K562 (cell line): Measurements from ENCODE around the gene FLOT2. TPM values are rescaled to one million over a fixed set of nuclear protein-coding genes. Genes with fewer than 3 reads are reported as not detected.

Experiments
- ATAC-seq: fragments of 200-7000 bp; cut with Tn5 transposase; 3 replicates; pipeline ENCODE4 v1.9.1; 2020; ENCODE audit warnings: moderate library complexity
- BruUV-seq: library from RNA; stranded (reverse); fragments of 400-500 nt; replicated peaks from 2 replicates; lab custom pipeline; 2021; lab: Mats Ljungman, UMichigan
- CTCF ChIA-PET: fragments of 300-600 bp; formaldehyde crosslinking; extraction: SDS; loops from one replicate; lab custom pipeline; 2021; ENCODE audit warnings: low intra/inter-chr PET ratio; lab: Yijun Ruan, JAX
- POLR2A ChIA-PET: fragments of 300-600, 350-650 bp; sonication (Branson Sonifier 250); formaldehyde crosslinking; extraction: SDS; loops from one replicate; lab custom pipeline; 2021; ENCODE audit warnings: antibody characterized with exemption, inconsistent platforms; lab: Yijun Ruan, JAX
- DNase-seq, 4 experiments: peaks; one replicate each; pipeline versions ENCODE4 v3.0.0 to v3.0.0-alpha.2; 2011 to 2018; ENCODE audit warnings: low spot score in 3 of 4, mixed read lengths in 3 of 4; ENCODE audit errors: extremely low read depth in 1 of 4
- FAIRE-seq: peaks from 2 replicates; lab custom pipeline; 2011; peaks lifted over from hg19 to GRCh38; lab: Jason Lieb, UNC
- H2AFZ ChIP-seq: 2 replicates; pipeline ENCODE4 v1.6.0; 2011; ENCODE audit warnings: low read depth, low read length, control low read depth, inconsistent platforms
- H3K27ac ChIP-seq: fragments of 200-600 bp; 3 replicates; pipeline ENCODE4 v1.8.0; 2011; ENCODE audit warnings: low read depth, mild to moderate bottlenecking, control low read depth, inconsistent platforms, low read length, moderate library complexity, mixed read lengths; ENCODE audit errors: extremely low read depth
- H3K27me3 ChIP-seq, 2 experiments: fragments of 300-600 bp in 1 of 2; 2 replicates in 1 of 2; 3 replicates in 1 of 2; pipeline versions ENCODE4 v1.6.0 to v1.8.0; 2011; ENCODE audit warnings: inconsistent platforms in 2 of 2, low read length in 2 of 2, mild to moderate bottlenecking in 1 of 2, mixed read lengths in 1 of 2, moderate library complexity in 1 of 2; ENCODE audit not compliant: control insufficient read depth in 2 of 2, insufficient read depth in 2 of 2
- H3K36me3 ChIP-seq: fragments of 300-600 bp; 3 replicates; pipeline ENCODE4 v1.8.0; 2011; ENCODE audit warnings: mild to moderate bottlenecking, low read length, inconsistent platforms; ENCODE audit not compliant: control insufficient read depth, insufficient read depth
- H3K4me1 ChIP-seq, 2 experiments: fragments of 200-600 bp in 1 of 2; replicated peaks in 1 of 2; 2 replicates in 1 of 2; 3 replicates in 1 of 2; pipeline versions ENCODE4 v1.5.1 to v1.8.0; 2011; ENCODE audit warnings: inconsistent platforms in 2 of 2, low read length in 2 of 2, mild to moderate bottlenecking in 1 of 2, mixed read lengths in 1 of 2, moderate library complexity in 1 of 2; ENCODE audit not compliant: control insufficient read depth in 2 of 2, insufficient read depth in 2 of 2
- H3K4me2 ChIP-seq: 2 replicates; pipeline ENCODE4 v1.6.1; 2011; ENCODE audit warnings: low read length, control low read depth, inconsistent platforms, mixed read lengths; ENCODE audit not compliant: insufficient read depth
- H3K4me3 ChIP-seq: fragments of 200-600 bp; sonication (generic), shearing (Covaris generic); 2 replicates; pipeline ENCODE4 v1.5.1; 2016; ENCODE audit warnings: control low read depth, inconsistent platforms
- H3K79me2 ChIP-seq: fragments of 200-600 bp; 3 replicates; pipeline ENCODE4 v1.8.0; 2011; ENCODE audit warnings: low read length, inconsistent platforms; ENCODE audit not compliant: control insufficient read depth, insufficient read depth
- H3K9ac ChIP-seq, 2 experiments: 2 replicates each; pipeline versions ENCODE4 v1.6.0 to v1.6.1; 2011; ENCODE audit warnings: low read depth in 2 of 2, low read length in 2 of 2, control low read depth in 1 of 2, inconsistent platforms in 1 of 2, mild to moderate bottlenecking in 1 of 2, mixed read lengths in 1 of 2; ENCODE audit not compliant: insufficient read depth in 1 of 2
- H3K9me1 ChIP-seq: one replicate; pipeline ENCODE4 v1.6.0; 2011; ENCODE audit warnings: inconsistent platforms, mild to moderate bottlenecking, low read length, moderate library complexity; ENCODE audit not compliant: control insufficient read depth, insufficient read depth
- H3K9me3 ChIP-seq: replicated peaks from 2 replicates; pipeline ENCODE4 v1.5.1; 2011; ENCODE audit warnings: low read depth, low read length, inconsistent platforms; ENCODE audit not compliant: control insufficient read depth, insufficient read depth
- H4K20me1 ChIP-seq: replicated peaks from 2 replicates; pipeline ENCODE4 v1.6.1; 2011; ENCODE audit warnings: low read length, inconsistent platforms, mixed read lengths; ENCODE audit not compliant: control insufficient read depth, insufficient read depth
- ARID3A ChIP-seq: IDR thresholded peaks from 2 replicates; pipeline ENCODE4 v1.6.1; 2012; ENCODE audit warnings: low read depth, low read length, improper control_type of control experiment, borderline replicate concordance
- CBFA2T2 ChIP-seq: fragments of 450-650 bp; conservative IDR thresholded peaks from 2 replicates; pipeline ENCODE4 v1.6.1; 2017; ENCODE audit warnings: mild to moderate bottlenecking
- DMBX1 ChIP-seq: fragments of 250-450 bp; sonication (Bioruptor Pico); IDR thresholded peaks from 2 replicates; pipeline ENCODE4 v1.8.0; 2022; ENCODE audit warnings: inconsistent platforms, mild to moderate bottlenecking, moderate library complexity, borderline replicate concordance
- HDAC2 ChIP-seq: fragments of 450-650 bp; IDR thresholded peaks from 2 replicates; pipeline ENCODE4 v1.6.1; 2016; ENCODE audit warnings: mild to moderate bottlenecking
- KAT2B ChIP-seq: IDR thresholded peaks from one replicate; pipeline ENCODE4 v1.6.1; 2012; ENCODE audit warnings: low read depth, mild to moderate bottlenecking, control low read depth, inconsistent platforms, low read length, moderate library complexity
- RBM22 ChIP-seq: fragments of 200-400 bp; formaldehyde crosslinking; IDR thresholded peaks from 2 replicates; pipeline ENCODE4 v1.6.1; 2018; ENCODE audit warnings: low read length, low read depth; ENCODE audit not compliant: poor library complexity, severe bottlenecking
- SMAD2 ChIP-seq: fragments of 150-350 bp; IDR thresholded peaks from 2 replicates; pipeline ENCODE4 v1.6.1; 2014; ENCODE audit warnings: low read depth, mild to moderate bottlenecking, low read length
- SRSF7 ChIP-seq: fragments of 200-400 bp; formaldehyde crosslinking; optimal IDR thresholded peaks from 2 replicates; pipeline ENCODE3; 2017; ENCODE audit warnings: mild to moderate bottlenecking, low read depth, low read length
- ZNF133 ChIP-seq: fragments of 250-450 bp; sonication (Bioruptor Pico); IDR thresholded peaks from 2 replicates; pipeline ENCODE4 v1.4.0; 2020; ENCODE audit warnings: mild to moderate bottlenecking
- ZNF316 ChIP-seq: fragments of 450-650 bp; IDR thresholded peaks from 2 replicates; pipeline ENCODE4 v1.6.1; 2016
- WGBS: fragments of 100-300 bp; shearing (Covaris generic); methylation state at CpG from one replicate; pipeline ENCODE4 v1.1.6; 2016; ENCODE audit warnings: low coverage, mixed read lengths; ENCODE audit not compliant: insufficient coverage; ENCODE audit errors: missing lambda C conversion rate; 5-methylcytosine and 5-hydroxymethylcytosine counted together
- in situ Hi-C: fragments of 300-500 bp; cut with MboI; formaldehyde crosslinking; loops from 4 replicates; pipeline ENCODE4 v1.15.0; 2018; ENCODE audit warnings: inconsistent platforms, mixed read lengths
- intact Hi-C: fragments of 100-400 bp; cut with micrococcal nuclease; formaldehyde crosslinking; loops from 2 replicates; pipeline ENCODE4 v1.14.2; 2022
- polyA plus RNA-seq, 8 experiments: library from polyadenylated mRNA; depleted of rRNA in 4 of 8; stranded (reverse) in 5 of 8; unstranded in 3 of 8; fragments of >200 nt; fragmentation: Nextera tagmentation in 2 of 8; fragmentation: Illumina TruSeq in 1 of 8; extraction: Ambion mirVana in 2 of 8; extraction: Trizol in 1 of 8; gene quantifications; 2 replicates each; pipeline versions ENCODE4 v1.2.1 to v1.2.3, GENCODE V29; 2011 to 2014; ENCODE audit warnings: inconsistent platforms in 1 of 8, missing spikeins in 1 of 8
- total RNA-seq, 7 experiments: library from RNA; depleted of rRNA in 6 of 7; stranded (reverse); fragments of >200 nt in 6 of 7; fragmentation: Illumina TruSeq in 2 of 7; extraction: Trizol in 2 of 7; gene quantifications; 2 replicates each; pipeline versions ENCODE4 v1.2.1 to v1.2.3, GENCODE V29; 2011 to 2021; ENCODE audit warnings: low replicate concordance in 1 of 7
- TF ChIP-seq, protein P1 (sequence below), 2 experiments: fragments of 450-650 bp; IDR thresholded peaks; 2 replicates each; pipeline ENCODE4 v1.6.1; 2016; ENCODE audit warnings: mild to moderate bottlenecking in 2 of 2, borderline replicate concordance in 1 of 2, low read depth in 1 of 2, moderate library complexity in 1 of 2
- TF ChIP-seq, protein P2 (sequence below): sonication (generic); formaldehyde crosslinking; IDR thresholded peaks from 2 replicates; pipeline ENCODE4 v1.9.0; 2022; ENCODE audit warnings: mild to moderate bottlenecking, missing genetic modification reagents

The FLOT2 gene
- total and polyA plus RNA-seq, 9 of the 15 experiments (the other 6 are each of a cell fraction or from before 2014, with no cell fraction given), result 17.5 to 138 (median 41.7) TPM

DNA sequence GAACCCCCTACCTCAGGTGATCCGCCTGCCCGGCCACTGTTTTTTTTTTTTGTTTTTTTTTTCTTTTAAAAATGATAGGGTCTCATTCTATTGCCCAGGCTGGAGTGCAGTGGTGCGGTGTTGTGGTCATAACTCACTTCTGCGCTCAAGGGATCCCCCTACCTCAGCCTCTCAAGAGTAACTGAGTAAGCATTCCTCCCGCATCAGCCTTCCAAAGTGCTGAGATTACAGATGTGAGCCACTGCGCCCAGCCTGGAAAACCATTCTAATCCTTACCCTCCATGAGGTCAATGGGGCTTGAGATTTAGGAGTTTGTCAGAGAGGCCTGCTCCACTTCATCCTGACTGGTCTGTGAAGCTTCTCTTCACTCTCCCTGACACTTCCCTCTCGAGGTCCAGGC, 30.3 kb downstream of the FLOT2 start:
- peak overlapping the region; percentile 68 for H2AFZ ChIP-seq
- FAIRE-seq, result no peak
- H3K4me2 ChIP-seq, result no peak overlapping the region
- no peak for TF ChIP-seq HDAC2
- TF ChIP-seq, protein P1, sequence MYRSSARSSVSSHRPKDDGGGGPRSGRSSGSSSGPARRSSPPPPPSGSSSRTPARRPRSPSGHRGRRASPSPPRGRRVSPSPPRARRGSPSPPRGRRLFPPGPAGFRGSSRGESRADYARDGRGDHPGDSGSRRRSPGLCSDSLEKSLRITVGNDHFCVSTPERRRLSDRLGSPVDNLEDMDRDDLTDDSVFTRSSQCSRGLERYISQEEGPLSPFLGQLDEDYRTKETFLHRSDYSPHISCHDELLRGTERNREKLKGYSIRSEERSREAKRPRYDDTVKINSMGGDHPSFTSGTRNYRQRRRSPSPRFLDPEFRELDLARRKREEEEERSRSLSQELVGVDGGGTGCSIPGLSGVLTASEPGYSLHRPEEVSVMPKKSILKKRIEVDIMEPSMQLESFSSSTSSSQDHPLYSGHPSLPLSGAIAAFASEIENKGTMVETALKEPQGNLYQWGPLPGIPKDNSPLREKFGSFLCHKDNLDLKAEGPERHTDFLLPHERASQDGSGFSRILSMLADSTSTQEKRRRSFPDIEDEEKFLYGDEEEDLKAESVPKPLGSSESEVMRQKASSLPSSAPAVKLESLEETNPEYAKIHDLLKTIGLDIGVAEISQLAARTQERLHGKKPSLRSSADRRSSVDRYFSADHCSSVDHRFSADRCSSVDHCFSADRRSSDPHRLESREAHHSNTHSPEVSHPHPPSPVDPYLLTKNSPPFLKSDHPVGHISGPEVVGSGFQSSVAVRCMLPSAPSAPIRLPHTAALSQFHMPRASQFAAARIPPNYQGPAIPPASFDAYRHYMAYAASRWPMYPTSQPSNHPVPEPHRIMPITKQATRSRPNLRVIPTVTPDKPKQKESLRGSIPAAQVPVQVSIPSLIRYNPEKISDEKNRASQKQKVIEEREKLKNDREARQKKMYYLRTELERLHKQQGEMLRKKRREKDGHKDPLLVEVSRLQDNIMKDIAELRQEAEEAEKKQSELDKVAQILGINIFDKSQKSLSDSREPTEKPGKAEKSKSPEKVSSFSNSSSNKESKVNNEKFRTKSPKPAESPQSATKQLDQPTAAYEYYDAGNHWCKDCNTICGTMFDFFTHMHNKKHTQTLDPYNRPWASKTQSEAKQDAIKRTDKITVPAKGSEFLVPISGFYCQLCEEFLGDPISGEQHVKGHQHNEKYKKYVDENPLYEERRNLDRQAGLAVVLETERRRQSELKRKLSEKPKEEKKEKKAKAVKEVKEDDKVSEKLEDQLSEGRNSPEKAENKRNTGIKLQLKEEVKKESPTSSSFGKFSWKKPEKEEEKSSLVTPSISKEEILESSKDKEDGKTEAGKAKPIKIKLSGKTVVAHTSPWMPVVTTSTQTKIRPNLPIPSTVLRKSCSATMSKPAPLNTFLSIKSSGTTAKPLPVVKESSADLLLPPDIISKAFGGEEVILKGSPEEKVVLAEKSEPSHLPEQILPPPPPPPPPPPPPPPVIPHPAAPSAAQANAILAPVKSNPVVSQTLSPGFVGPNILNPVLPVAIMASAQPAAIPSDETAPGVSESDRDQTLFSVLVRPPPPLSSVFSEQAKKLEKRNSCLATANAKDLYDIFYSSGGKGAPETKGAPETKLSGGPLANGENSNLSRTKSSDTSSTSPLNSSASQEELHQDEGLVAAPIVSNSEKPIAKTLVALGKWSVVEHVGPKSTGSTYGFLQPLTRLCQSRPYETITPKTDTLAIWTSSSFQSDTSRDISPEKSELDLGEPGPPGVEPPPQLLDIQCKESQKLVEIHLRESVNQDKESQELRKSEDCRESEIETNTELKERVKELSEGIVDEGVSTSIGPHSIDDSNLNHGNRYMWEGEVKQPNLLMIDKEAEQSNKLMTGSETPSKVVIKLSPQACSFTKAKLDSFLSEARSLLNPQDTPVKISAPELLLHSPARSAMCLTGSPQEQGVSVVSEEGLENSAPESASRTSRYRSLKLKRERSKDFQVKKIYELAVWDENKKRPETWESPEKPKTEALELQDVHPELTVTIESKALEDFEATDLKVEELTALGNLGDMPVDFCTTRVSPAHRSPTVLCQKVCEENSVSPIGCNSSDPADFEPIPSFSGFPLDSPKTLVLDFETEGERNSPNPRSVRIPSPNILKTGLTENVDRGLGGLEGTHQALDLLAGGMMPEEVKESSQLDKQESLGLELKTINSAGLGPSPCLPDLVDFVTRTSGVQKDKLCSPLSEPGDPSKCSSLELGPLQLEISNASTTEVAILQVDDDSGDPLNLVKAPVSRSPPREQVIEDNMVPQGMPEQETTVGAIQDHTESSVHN (IDR thresholded peaks at IDR 0.05; ENCODE audit: borderline replicate concordance in 1 of 2, low read depth in 1 of 2), result no peak
- 0 out of 2 replicates have a peak, but pooled peaks have one; percentile 18 for TF ChIP-seq DMBX1 (CRISPR knock-in tag)
- no peak for TF ChIP-seq SMAD2
- no peak for TF ChIP-seq ARID3A
- peak; percentile 19; the same call in 1 of the 2 replicates for TF ChIP-seq ZNF316
- no peak for TF ChIP-seq KAT2B
- TF ChIP-seq ZNF133 (CRISPR knock-in tag), result no peak
- no peak for TF ChIP-seq SRSF7
- TF ChIP-seq, protein P2, sequence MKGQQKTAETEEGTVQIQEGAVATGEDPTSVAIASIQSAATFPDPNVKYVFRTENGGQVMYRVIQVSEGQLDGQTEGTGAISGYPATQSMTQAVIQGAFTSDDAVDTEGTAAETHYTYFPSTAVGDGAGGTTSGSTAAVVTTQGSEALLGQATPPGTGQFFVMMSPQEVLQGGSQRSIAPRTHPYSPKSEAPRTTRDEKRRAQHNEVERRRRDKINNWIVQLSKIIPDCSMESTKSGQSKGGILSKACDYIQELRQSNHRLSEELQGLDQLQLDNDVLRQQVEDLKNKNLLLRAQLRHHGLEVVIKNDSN (CRISPR knock-in tag), result no peak
- no peak for TF ChIP-seq CBFA2T2
- no peak for TF ChIP-seq RBM22
- TF ChIP-seq, all 486 proteins: peak for 2
- Histone ChIP-seq H3K9me1 (no peaks in the 10 kb centered on the region), H3K4me3 (no peak overlapping the region), H3K27me3 (no peaks in the 10 kb centered on the region), H3K9me3 (no peaks in the 10 kb centered on the region), H3K9ac (no peak overlapping the region; a peak in 1 of 4 replicates), H3K4me1 (peaks cover 71 to 76% of the 10 kb centered on the region in 2 experiments), H3K27ac (peak overlapping the region; percentile 41; the same call in 2 of the 3 replicates), H3K79me2 (peaks cover 25% of the 10 kb centered on the region), H4K20me1 (no peaks in the 10 kb centered on the region), H3K36me3 (no peaks in the 10 kb centered on the region)
- intact Hi-C loops, result no loop called here
- DNase-seq (no peak), ATAC-seq (no peak)
- ChIA-PET POLR2A (interaction anchor here (0.6 to 1.4 kb wide), 5 partner anchors 18 to 140 kb away, joined by 3 to 4 read pairs (median 3); no protein-coding TSS in a partner anchor), CTCF (no interaction called here)
- BruUV-seq, result no TSS peak
- WGBS, result 78% methylated on average over 7 of the region's 7 CpGs
- in situ Hi-C loops, result no loop called here
